Measurements from ENCODE around the gene CEP162. TPM values are rescaled to one million over a fixed set of nuclear protein-coding genes. Genes with fewer than 3 reads are reported as not detected.

Gene CEP162
- total RNA-seq, 2 experiments from 2014 or later: 2.6 to 2.8 TPM

DNA sequence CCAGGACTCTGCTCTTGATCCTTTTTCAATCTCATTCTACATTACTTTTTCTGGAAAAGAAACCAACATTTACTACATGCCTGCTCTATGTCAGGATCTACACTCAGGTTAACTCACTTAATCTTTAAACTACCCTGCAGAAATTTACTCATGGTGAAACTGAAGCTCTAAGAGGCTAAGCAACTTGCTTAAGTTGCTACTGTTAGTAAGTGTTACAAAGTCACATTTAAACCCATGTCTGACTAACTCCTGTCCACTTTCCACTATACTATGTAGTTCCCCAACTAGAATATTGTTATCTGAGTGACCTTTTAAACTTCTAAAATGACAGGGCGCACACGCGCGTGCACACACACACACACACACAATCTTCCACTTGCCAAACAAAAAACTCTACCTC lies 5.0 kb downstream of the CEP162 start:
- CTCF ChIA-PET: no interaction called here
- ATAC-seq (ENCODE audit: poor library complexity) (no peak), DNase-seq (no peak)
- H3K27me3 ChIP-seq (ENCODE audit: control insufficient read depth in 1 of 2, insufficient read depth in 2 of 2, low read length in 2 of 2): no peaks in the 10 kb centered on the region
- no peak overlapping the region for H3K4me3 Mint-ChIP-seq
- peaks cover 18% of the 10 kb centered on the region for H3K4me1 Mint-ChIP-seq (ENCODE audit: low read depth)
- peaks cover 8% of the 10 kb centered on the region for H3K4me1 ChIP-seq (ENCODE audit: insufficient read depth, low read length)
- H3K27me3 Mint-ChIP-seq: no peaks in the 10 kb centered on the region
- H3K36me3 Mint-ChIP-seq (ENCODE audit: low read depth): no peaks in the 10 kb centered on the region
- peaks cover 3% of the 10 kb centered on the region for H3K36me3 ChIP-seq (ENCODE audit: insufficient read depth, low read length)
- POLR2A ChIA-PET: no interaction called here
- intact Hi-C loops (cut with DNase I, micrococcal nuclease): loop anchor here (2.0 to 10.0 kb wide), 4 partner anchors 338 to 1028 kb away; partner anchors contain the start of genes PGM3 (in 2 of the 2) and RWDD2A (in 2 of the 2)
- H3K9me3 Mint-ChIP-seq: no peaks in the 10 kb centered on the region
- H3K4me3 ChIP-seq (ENCODE audit: low read length): no peak overlapping the region
- H3K27ac Mint-ChIP-seq: no peak overlapping the region
- H3K9me3 ChIP-seq (ENCODE audit: control insufficient read depth in 1 of 2, insufficient read depth in 1 of 2, low read length in 2 of 2): no peaks in the 10 kb centered on the region
- TF ChIP-seq, protein P1, sequence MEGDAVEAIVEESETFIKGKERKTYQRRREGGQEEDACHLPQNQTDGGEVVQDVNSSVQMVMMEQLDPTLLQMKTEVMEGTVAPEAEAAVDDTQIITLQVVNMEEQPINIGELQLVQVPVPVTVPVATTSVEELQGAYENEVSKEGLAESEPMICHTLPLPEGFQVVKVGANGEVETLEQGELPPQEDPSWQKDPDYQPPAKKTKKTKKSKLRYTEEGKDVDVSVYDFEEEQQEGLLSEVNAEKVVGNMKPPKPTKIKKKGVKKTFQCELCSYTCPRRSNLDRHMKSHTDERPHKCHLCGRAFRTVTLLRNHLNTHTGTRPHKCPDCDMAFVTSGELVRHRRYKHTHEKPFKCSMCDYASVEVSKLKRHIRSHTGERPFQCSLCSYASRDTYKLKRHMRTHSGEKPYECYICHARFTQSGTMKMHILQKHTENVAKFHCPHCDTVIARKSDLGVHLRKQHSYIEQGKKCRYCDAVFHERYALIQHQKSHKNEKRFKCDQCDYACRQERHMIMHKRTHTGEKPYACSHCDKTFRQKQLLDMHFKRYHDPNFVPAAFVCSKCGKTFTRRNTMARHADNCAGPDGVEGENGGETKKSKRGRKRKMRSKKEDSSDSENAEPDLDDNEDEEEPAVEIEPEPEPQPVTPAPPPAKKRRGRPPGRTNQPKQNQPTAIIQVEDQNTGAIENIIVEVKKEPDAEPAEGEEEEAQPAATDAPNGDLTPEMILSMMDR (IDR thresholded peaks at IDR 0.05): no peak
- no peak overlapping the region for H3K27ac ChIP-seq (ENCODE audit: low read depth in 1 of 2, low read length in 2 of 2)

DNA sequence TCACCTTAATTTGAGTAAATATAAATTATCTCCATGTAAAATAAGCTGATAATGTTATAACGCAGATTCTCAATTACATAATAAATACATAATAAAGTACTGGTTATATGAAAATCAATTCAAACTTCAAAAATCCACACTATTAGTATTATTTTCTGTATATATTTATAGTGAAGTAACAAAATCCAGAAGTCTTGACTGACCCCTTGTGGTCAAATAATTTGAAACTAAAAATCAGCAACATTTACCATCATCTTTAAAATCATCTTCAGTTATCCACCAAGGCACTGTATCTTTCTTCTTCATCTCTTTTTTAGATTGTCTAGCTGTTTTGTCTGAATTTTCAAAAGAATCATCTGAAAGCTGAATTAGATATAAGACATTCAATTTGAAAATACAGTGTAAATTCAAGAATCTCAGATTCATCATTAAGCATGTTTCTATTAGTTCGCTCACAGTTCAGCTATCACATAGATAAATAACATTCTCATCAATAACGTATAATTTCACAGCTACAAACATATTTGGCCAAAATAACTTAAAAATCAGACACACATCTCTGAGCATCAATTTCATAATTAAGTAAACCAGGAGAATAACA lies 6.5 kb downstream of the CEP162 start:
- Histone ChIP-seq H3K4me1 (ENCODE audit: insufficient read depth, low read length) (no peaks in the 10 kb centered on the region), H3K27me3 (ENCODE audit: control insufficient read depth in 1 of 2, insufficient read depth in 2 of 2, low read length in 2 of 2) (no peaks in the 10 kb centered on the region), H3K36me3 (ENCODE audit: insufficient read depth, low read length) (peaks cover 3% of the 10 kb centered on the region), H3K4me3 (ENCODE audit: low read length) (no peak overlapping the region), H3K27ac (ENCODE audit: low read depth in 1 of 2, low read length in 2 of 2) (no peak overlapping the region), H3K9me3 (ENCODE audit: control insufficient read depth in 1 of 2, insufficient read depth in 1 of 2, low read length in 2 of 2) (no peaks in the 10 kb centered on the region)
- no peak overlapping the region for H3K4me3 Mint-ChIP-seq
- POLR2A ChIA-PET: no interaction called here
- DNase-seq (peak in 3 of 14 experiments; percentile 17 to 33 (median 32)), ATAC-seq (ENCODE audit: poor library complexity) (no peak)
- no peaks in the 10 kb centered on the region for H3K36me3 Mint-ChIP-seq (ENCODE audit: low read depth)
- TF ChIP-seq, protein P1 (IDR thresholded peaks at IDR 0.05): peak; percentile 67
- H3K4me1 Mint-ChIP-seq (ENCODE audit: low read depth): peaks cover 4% of the 10 kb centered on the region
- CTCF ChIA-PET: no interaction called here
- H3K9me3 Mint-ChIP-seq: no peaks in the 10 kb centered on the region
- H3K27ac Mint-ChIP-seq: no peak overlapping the region
- intact Hi-C loops (cut with DNase I, micrococcal nuclease): loop anchor here (5.0 to 10.0 kb wide), 3 partner anchors 606 to 1026 kb away; partner anchors contain the start of genes PGM3 (in 2 of the 2) and RWDD2A (in 2 of the 2)
- H3K27me3 Mint-ChIP-seq: no peaks in the 10 kb centered on the region

DNA sequence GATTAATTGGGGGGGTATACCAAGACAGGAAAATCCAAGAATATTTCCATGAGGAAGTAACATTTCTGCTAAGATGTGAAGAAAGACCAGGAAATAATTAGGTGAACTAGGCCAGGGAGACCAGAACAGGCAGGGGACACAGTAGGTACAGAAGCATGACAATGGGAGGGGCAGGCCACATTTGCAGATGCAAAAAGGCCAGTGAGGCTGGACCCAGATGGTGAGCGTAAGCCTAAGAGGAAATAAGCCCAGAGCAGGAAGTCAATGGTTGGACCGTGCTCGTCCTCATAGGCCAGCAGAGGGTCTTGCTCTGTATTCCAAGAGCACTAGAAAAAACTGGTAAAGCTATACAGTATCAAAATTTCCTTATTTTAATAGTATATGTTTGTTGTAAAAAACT lies 9.4 kb downstream of the CEP162 start:
- no peak overlapping the region for H3K4me3 ChIP-seq (ENCODE audit: low read length)
- no peak overlapping the region for H3K27ac ChIP-seq (ENCODE audit: low read depth in 1 of 2, low read length in 2 of 2)
- no peaks in the 10 kb centered on the region for H3K27me3 ChIP-seq (ENCODE audit: control insufficient read depth in 1 of 2, insufficient read depth in 2 of 2, low read length in 2 of 2)
- Mint-ChIP-seq H3K4me1 (ENCODE audit: low read depth) (no peaks in the 10 kb centered on the region), H3K27me3 (no peaks in the 10 kb centered on the region), H3K9me3 (no peaks in the 10 kb centered on the region), H3K36me3 (ENCODE audit: low read depth) (peaks cover 7% of the 10 kb centered on the region), H3K27ac (no peak overlapping the region), H3K4me3 (no peak overlapping the region)
- no peak for DNase-seq
- ChIA-PET POLR2A (interaction anchor here (1.7 kb wide), 1 partner anchor 10 kb away, joined by 5 read pairs; the partner anchor contains the start of gene CEP162), CTCF (no interaction called here)
- no peaks in the 10 kb centered on the region for H3K9me3 ChIP-seq (ENCODE audit: control insufficient read depth in 1 of 2, insufficient read depth in 1 of 2, low read length in 2 of 2)
- H3K4me1 ChIP-seq (ENCODE audit: insufficient read depth, low read length): no peaks in the 10 kb centered on the region
- peaks cover 3% of the 10 kb centered on the region for H3K36me3 ChIP-seq (ENCODE audit: insufficient read depth, low read length)
- ATAC-seq (ENCODE audit: poor library complexity): no peak
- intact Hi-C loops (cut with DNase I, micrococcal nuclease): no loop called here
- TF ChIP-seq, protein P1 (IDR thresholded peaks at IDR 0.05): no peak
